Frontal cortex (tissue), 4 donors: ENCODE measurements around the gene DIAPH3. TPM values are rescaled to one million over a fixed set of nuclear protein-coding genes. Genes with fewer than 3 reads are reported as not detected.

ENCODE experiments used
- DNase-seq, 2 donors: peaks; one replicate each; pipeline ENCODE4 v3.0.0; 2012; ENCODE audit warnings: low spot score in 2 of 2
- FAIRE-seq: peaks from 2 replicates; lab custom pipeline; 2012; peaks lifted over from hg19 to GRCh38; lab: Jason Lieb, UNC
- total RNA-seq: library from RNA; depleted of rRNA; stranded (reverse); fragments of >200 nt; gene quantifications from one replicate; pipeline ENCODE4 v1.2.3, GENCODE V29; 2014
- donor health status: control.
- donor health status: control.
- donor health status: control.

Gene DIAPH3
- total RNA-seq, 1 donor from 2014 or later, result 5.3 TPM

DNA sequence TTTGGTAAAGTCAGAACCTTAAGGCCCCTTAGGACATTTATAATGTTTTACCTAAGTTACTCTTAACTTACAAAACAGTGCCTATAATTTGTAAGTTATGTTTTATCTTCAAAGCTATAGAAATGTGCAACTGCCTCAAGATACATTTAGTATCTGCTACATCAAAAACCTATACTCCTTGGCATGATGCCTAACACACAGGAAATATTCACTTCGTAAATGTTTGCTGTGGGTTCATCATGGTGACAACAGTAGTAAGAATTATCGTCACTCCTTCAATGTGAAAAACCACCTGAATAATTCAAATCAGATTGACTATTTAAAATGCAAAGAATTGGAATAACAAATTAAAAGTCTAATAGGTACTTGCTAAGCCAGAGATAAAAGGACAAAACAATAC lies 184.1 kb downstream of the DIAPH3 start:
- FAIRE-seq, result no peak
- DNase-seq, result no peak

DNA sequence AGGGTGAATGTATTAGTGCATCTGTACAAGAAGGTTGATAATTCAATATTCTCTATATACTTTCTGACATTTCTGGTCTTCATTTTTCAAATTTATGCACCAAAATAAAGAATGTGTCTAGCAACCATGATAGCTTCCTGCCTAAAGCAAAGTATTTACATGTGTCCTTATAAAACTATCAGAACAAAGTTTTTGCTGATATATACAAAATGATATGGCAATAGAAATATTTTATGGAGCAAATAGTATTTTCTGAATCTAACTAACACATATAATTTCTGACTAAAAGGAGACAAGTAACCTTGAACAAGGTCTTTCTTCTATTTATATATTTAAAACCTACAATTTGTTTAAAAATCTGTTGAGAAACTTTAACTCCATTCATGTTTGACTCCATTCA lies 184.9 kb downstream of the DIAPH3 start:
- DNase-seq, result no peak
- FAIRE-seq, result no peak

DNA sequence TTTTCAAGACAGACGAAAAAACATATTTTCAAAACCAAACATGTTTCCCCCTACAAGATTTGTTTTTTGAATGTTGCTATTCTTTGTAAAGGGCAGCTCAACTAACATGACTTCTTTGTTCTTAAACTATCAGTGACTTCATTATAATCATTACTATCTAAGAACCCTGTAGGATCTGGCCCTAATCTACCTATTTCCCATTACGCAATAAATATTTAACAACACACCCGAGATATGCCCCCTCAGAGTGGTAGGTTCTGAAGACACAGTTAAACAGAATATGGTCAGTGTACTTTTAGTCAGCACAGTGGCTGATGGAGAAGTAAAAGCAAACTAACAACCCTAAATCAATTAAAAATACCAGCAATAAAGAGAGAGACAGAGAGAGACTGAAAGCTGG lies 186.9 kb downstream of the DIAPH3 start:
- DNase-seq (no peak), FAIRE-seq (no peak)

DNA sequence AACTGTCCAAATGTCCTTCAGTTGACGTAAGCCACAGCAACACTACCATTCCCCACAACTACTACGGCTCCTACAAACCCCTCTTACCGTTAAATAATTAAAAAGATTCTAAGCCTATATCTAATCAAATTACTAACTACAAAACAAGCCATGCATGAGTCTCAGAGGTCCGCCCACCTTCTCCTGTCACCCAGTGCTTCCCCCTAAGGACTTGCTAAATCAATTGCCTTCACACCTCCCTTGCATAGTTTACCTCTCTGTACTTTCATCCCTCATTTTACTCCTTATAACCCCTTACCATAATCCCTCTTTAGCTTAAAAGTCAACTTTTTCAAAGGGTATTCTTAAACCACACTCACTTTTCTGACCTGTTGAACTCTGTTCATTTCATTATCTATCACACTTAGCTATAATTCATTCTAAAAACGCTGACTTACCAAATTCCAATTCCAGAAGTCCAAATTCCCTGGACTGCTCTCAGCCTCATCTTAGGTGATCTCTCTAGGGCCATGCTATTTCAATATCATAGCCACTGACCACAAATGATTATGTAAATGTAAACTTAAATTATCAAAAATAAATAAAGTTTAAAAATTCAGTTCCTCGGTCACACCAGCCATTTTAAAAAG lies 187.8 kb downstream of the DIAPH3 start:
- no peak for FAIRE-seq

DNA sequence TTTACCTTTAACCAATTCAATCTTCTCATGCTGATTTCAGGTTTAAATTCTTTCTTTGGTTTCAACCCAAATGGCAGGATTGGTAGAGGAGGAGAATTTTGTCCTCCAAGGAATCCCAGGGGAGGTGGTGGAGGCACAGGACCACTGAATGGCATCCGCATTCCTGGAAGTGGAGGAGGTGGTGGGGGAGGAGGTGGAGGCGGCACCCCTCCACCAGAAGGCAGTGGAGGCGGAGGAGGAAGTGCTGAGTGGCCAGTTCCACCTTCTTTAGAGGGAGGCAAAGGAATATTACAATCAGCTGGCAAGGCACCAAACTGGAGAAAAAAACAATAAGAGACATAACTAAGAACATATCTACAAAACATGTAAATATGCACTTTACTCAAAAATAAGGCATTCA lies 192.9 kb downstream of the DIAPH3 start:
- no peak for DNase-seq
- no peak for FAIRE-seq

More for the DNA sequence above, 187.8 kb downstream of the DIAPH3 start:
- DNase-seq, result no peak

DNA sequence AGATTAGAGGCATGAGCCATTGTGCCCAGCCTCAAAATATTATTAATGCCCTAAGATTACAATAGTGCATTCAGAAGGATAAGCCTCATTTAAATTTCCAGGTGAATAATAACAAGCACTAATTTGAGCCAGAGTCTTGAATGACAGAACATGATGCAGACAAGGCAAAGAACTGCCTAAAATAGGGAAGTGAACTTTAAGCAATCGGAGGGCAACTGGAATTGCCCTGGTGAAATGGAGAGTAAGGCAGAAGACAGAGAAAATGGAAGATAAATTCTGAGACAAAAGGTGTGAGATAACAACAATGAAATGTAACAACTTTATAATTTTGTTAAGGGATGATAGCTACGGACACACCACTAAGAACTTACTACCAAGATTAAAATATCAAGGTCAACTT lies 199.9 kb downstream of the DIAPH3 start:
- DNase-seq (no peak), FAIRE-seq (no peak)

DNA sequence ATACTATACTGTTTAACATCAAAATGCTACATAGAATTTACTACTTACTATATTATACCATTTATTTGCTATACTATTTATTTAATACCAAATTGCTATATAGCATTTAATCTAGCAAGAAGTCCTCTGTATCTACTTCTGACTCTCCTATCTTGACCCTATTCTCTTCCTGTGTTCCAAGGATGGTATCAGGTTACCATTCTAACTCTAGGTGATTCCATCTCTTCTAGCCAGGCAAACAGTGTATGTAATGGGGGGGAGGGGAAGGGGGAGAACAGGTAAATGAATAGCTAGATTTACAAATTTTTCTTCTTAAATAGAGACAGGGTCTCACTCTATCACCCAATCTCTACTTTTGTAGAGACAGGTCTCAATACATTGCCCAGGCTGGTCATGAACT lies 200.3 kb downstream of the DIAPH3 start:
- no peak for FAIRE-seq

DNA sequence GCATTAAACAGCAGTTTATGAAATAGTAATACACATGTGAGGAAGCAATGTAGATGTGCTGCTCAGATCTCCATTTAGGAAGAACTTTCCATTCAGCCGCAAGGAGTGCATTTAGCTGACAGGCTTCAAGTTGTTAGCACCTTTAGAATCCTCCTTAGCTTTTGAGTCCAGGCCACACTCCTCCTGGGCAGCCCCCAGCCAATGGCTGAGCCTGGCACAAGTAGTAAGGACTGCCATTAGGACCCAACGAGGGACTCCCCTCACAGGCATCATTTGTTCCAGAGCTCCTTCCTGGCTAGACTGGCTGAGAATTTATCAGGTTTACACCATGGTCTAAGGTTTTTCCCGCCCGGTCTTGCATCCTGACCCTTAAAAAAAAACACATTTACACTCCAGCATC lies 201.4 kb downstream of the DIAPH3 start:
- no peak for FAIRE-seq

More for the DNA sequence above, 200.3 kb downstream of the DIAPH3 start:
- no peak for DNase-seq

DNA sequence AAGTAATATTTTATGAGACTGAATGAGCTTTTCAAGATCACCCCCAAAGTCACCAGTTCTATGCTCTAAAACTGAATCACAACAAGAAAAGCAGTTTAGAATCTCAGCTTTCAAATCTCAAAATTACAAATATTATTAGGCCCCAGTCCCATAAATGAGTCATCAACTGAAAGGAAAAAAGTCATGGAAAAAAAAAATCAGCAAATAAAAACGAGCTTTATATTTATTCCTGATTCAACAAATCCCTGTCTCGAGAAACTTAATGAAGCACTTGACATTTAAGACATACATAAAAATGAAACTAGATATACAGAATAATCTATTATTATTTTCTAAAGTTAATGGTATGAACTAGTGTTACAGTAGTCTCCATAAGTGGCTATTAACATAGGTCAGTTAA lies 203.0 kb downstream of the DIAPH3 start:
- FAIRE-seq, result no peak
- DNase-seq, result no peak

More for the DNA sequence above, 201.4 kb downstream of the DIAPH3 start:
- no peak for DNase-seq

DNA sequence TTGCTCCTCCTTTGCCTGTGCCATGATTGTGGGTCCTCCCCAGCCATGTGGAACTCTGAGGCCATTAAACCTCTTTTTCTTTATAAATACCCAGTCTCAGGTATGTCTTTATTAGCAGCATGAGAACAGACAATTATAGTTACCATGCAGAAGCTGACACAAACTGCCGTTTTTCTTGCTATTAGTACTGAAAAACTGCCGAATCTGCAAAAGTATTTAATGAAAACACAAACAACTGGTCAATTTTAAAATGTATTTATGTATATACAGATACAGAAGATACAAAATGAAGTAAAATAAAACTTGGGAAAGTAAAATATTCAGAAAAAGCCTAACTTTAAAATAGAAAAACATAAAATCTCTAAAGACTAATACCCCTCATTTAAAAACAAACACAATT lies 206.3 kb downstream of the DIAPH3 start:
- FAIRE-seq, result no peak
- DNase-seq, result no peak

DNA sequence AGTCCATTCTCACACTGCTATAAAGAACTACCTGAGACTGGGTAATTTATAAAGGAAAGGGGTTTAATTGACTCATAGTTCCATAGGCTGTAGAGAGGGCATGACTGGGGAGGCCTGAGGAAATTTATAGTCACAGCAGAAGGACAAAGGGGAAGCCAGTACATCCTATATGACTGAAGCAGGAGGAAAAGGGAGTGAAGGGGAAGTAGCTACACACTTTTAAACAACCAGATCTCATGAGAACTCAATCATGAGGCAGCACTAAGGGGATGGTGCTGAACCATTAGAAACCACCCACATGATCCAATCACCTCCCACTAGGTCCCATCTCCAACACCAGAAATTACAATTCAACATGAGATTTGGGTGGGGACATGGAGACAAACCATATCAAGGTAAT lies 209.1 kb downstream of the DIAPH3 start:
- FAIRE-seq (no peak), DNase-seq (no peak)

DNA sequence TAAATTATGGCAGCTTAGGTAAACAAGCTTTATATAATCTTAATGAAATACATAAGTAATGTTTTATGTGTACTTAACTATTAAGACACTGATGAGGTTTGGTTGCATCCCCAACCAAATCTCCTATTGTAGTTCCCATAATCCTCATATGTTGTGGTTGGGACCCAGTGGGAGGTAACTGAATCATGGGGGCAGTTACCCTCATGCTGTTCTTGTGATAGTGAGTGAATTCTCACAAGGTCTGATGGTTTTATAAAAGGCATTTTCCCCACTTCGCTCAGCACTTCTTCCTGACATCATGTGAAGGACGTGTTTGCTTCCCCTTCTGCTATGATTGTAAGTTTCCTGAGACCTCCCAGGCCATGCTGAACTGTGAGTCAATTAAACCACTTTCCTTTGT lies 212.7 kb downstream of the DIAPH3 start:
- FAIRE-seq (no peak), DNase-seq (no peak)

DNA sequence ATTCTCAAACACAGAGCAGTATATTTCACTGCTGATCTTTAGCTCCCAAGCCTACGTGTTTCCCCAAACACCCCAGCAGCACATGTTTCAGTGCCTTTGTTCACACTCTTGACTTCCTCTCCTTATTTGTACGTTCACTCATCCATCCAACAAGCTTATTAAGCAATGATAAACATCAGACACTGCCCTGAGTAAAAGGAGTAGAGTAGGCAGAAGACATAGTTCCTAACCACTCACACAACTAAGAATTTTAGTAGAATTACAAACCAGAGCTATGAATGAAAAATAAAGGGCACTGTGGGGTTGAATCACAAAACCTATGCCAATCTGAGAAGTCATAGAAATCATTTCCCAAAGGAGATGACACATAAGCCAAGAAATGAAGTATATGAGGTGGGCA lies 213.5 kb downstream of the DIAPH3 start:
- DNase-seq (no peak), FAIRE-seq (no peak)

DNA sequence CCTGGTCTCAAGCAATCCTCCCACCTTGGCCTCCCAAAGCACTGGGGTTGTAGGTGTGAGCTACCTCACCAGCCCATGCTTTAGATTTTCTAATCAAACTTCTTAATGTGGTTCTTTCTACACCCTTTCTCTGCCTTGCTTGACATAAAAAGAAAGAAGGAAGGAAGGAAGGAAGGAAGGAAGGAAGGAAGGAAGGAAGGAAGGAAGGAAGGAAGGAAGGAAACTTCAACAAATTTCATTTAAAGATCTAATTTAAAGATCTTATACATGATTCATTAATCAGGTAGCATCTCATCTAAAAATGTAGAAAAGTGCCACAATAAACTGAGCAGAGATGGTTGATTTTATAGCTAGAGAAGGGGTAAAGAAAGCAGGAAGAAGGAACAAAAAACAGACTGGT lies 215.0 kb downstream of the DIAPH3 start:
- FAIRE-seq, result no peak

DNA sequence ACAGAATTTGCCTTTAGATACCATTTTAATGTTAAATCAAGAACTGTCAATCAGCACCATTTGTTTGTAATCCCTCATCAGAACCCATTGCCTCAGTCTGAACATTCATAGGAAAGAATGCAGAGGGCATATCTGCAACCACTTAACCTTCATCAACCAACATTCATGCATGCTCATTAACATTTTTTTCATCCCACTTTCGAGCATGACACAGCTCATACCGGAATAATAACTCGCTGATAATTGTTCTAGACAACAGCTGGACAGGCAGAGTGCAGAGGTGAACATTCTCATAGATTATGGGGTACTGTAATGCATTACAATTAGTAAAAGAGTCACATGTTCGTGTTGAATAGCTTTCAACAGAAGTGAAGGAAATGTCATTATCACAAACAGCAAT lies 216.8 kb downstream of the DIAPH3 start:
- DNase-seq (no peak), FAIRE-seq (no peak)

More for the DNA sequence above, 215.0 kb downstream of the DIAPH3 start:
- no peak for DNase-seq

DNA sequence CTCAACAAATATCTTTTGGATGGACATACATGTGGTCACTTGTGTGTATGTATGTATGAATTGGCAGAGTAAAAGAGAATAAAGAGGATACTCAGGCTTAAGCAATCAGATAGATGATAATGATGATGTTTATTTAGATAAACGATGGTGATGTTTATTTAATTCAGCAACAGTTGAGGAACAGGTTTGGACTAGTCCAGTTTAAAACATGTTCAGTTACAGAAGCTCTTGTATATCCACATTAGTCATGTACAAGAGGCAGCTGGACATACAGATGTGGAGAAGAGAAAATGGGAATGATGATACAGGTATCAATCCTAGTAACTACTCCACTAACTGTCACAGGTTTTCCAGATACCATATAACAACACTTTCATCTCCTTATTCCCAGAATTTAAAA lies 232.1 kb downstream of the DIAPH3 start:
- FAIRE-seq (no peak), DNase-seq (no peak)

DNA sequence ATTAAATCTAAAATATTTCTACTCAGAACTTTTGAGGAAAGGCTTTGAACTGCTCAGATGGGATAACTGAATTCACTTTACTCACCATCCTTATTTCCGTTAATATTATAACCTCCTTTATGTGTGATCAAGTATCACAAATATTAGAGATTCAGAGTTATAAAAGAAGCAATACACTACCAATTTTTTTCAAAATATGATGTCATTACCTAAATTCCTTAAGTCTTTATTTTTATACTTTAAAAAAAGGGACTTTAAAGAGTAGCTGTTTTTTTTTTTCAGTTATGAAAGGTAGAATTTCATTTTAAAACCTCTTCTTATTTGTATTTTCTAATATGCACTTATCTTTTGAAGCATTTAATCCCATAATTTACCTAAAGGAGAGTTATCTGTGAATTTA lies 239.5 kb downstream of the DIAPH3 start:
- FAIRE-seq (no peak), DNase-seq (no peak)

DNA sequence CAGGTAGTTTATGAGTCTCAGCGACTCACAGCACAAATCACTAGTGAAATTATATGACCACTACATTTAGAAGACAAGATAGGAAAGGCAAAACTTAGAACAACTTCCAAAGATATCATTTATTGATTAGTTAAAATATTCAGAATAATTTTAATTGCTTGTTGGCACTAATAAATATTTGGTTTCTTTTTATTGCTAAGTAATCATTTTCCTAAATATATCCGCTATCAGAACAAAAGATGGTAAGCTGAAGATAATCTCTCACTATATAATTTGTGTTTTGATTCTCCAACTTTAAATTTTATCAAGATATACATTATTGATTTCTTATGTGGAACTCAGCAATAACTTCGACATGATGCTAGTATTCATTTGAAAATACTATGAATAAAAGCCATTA lies 248.5 kb downstream of the DIAPH3 start:
- FAIRE-seq, result no peak
- DNase-seq, result no peak

DNA sequence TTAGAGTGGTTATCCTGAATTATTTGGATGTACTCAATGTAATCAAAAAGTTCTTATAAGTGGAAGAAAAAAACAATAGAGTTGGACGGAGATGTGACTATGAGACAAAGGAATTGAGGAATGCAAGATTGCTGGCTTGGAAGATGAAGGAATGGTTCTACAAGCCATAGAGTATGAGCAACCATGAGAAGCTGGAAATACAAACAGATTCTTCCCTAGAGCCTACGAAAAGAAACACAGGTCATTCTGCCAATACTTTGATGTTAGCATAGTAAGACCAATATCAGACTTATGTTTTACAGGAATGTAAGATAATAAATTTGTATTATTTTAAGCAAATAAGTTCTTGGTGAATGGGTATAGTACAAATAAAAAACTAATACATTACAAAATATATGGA lies 249.2 kb downstream of the DIAPH3 start:
- DNase-seq (no peak), FAIRE-seq (no peak)

DNA sequence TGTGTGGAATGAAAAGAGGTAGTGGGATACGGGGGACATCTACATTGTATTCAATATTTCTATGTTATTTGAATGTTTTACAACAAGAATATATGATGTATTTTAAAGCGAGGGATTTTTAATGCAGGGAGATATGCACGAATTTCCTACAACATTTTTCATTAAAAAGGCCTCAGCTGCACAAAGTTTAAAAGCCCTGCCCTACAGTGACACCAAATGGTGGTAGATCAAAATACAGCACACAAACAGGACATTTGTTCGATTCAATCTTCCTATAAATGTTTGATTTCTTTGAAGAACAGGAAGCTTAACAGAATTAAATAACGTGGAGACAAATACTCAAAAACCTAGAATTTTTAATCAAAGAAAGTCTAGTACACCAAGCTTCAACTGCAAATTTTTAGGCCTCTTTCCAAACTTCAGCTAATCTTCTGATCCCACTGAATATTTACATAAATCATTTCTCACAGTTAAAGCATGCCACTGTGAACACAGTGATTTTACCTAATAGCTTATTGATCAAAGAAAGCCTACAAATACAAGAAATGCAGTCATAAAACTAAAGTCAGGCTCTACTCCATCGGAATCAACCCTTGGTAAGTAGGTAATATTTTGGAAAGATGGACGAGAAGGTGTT lies 257.2 kb downstream of the DIAPH3 start:
- DNase-seq, result peak in 1 of 2 donors; percentile 2
- no peak for FAIRE-seq

DNA sequence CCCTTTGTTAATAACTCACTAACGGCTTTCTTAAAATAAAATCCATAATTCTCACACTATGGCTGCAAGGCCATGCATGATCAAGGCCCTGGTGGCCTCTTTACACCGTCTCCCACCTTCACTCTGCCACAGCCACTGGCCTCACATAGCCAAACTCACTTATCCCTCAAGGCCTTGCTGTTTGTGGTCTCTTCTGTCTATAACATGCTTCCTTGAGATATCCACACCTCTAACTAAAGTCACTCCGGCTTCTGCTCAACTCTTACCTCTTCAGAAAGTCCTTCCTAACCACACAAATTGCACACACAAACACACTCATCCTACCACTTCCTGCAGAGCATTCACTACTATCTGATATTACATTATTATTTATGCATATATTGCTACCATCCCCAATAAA lies 262.5 kb downstream of the DIAPH3 start:
- no peak for FAIRE-seq

DNA sequence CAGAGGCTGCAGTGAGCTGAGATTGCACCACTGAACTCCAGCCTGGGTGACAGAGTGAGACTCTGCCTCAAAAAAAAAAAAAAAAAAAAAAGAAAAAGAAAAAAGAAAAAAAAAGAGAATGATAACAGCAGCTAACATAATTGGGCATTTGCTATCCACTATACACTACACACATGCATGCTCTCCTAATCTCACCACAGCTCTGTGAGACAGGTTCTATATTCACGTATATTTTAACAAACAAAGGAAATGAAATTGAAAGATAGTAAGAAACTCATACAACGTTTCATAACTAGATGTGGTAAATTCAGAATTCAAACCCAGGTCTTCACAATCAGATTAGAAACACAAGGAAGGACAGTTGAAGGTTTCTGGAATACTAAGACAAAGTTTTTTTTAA lies 265.7 kb downstream of the DIAPH3 start:
- DNase-seq, result no peak
- FAIRE-seq, result no peak

More for the DNA sequence above, 262.5 kb downstream of the DIAPH3 start:
- no peak for DNase-seq
